ENCODE measurements around the gene HLA-DMB.

GRCh38 chr6:32888576-32888975, 52.3 kb downstream of the HLA-DMB start:
- TF ChIP-seq EZH2 (IDR thresholded peaks at IDR 0.05; ENCODE audit: insufficient read depth, poor library complexity, severe bottlenecking) = no peak
- no peak for TF ChIP-seq EZH2phosphoT487 (IDR thresholded peaks at IDR 0.05; ENCODE audit: insufficient read depth, low read depth)
